OCI-LY7 (cell line): Measurements from ENCODE around the gene PGC. TPM values are rescaled to one million over a fixed set of nuclear protein-coding genes. Genes with fewer than 3 reads are reported as not detected.

ENCODE experiments used
- BruUV-seq: library from RNA; stranded (reverse); fragments of 400-500 nt; replicated peaks from 2 replicates; lab custom pipeline; 2021; lab: Mats Ljungman, UMichigan
- CTCF ChIA-PET: fragments of 300-600 bp; sonication (Branson Sonifier 250); formaldehyde crosslinking; loops from one replicate; lab custom pipeline; 2022; ENCODE audit warnings: antibody characterized with exemption; ENCODE audit not compliant: unreplicated experiment; lab: Charles Lee
- POLR2A ChIA-PET: fragments of 300-600 bp; sonication (Branson Sonifier 250); formaldehyde crosslinking; loops from one replicate; lab custom pipeline; 2022; ENCODE audit warnings: antibody characterized with exemption; lab: Charles Lee
- DNase-seq: peaks from one replicate; pipeline ENCODE4 v3.0.0-alpha.2; 2015; ENCODE audit warnings: low spot score
- H2AFZ ChIP-seq: fragments of 200-600 bp; sonication (generic), shearing (Covaris generic); 2 replicates; pipeline ENCODE4 v1.6.1; 2014; ENCODE audit warnings: mild to moderate bottlenecking, antibody characterized with exemption, low read length, moderate library complexity
- H3K27ac ChIP-seq: fragments of 200-600 bp; sonication (generic); 2 replicates; pipeline ENCODE4 v1.5.1; 2014; ENCODE audit warnings: mixed run types, low read depth, mild to moderate bottlenecking, moderate library complexity, low read length, inconsistent platforms; ENCODE audit not compliant: poor library complexity, severe bottlenecking
- H3K36me3 ChIP-seq: fragments of 200-600 bp; sonication (generic); 2 replicates; pipeline ENCODE4 v1.6.1; 2014; ENCODE audit warnings: mild to moderate bottlenecking, antibody characterized with exemption, low read length, moderate library complexity, mixed read lengths; ENCODE audit not compliant: insufficient read depth
- H3K4me1 ChIP-seq: fragments of 200-600 bp; sonication (generic); 2 replicates; pipeline ENCODE4 v1.5.1; 2014; ENCODE audit warnings: mild to moderate bottlenecking, low read length; ENCODE audit not compliant: insufficient read depth, poor library complexity, severe bottlenecking
- H3K4me2 ChIP-seq: fragments of 200-600 bp; sonication (generic); 2 replicates; pipeline ENCODE4 v1.6.1; 2014; ENCODE audit warnings: mild to moderate bottlenecking, low read length
- H3K4me3 ChIP-seq: fragments of 200-600 bp; sonication (generic); 2 replicates; pipeline ENCODE4 v1.5.1; 2014; ENCODE audit warnings: mild to moderate bottlenecking, low read depth, low read length; ENCODE audit not compliant: poor library complexity, severe bottlenecking
- H3K79me2 ChIP-seq: fragments of 200-600 bp; sonication (generic); 2 replicates; pipeline ENCODE4 v1.6.1; 2016; ENCODE audit warnings: low read depth, mild to moderate bottlenecking, low read length, moderate library complexity, mixed read lengths; ENCODE audit not compliant: insufficient read depth
- H3K9me2 ChIP-seq: fragments of 200-600 bp; sonication (generic); 2 replicates; pipeline ENCODE4 v1.6.1; 2016; ENCODE audit warnings: mild to moderate bottlenecking, low read length, mixed read lengths; ENCODE audit not compliant: insufficient read depth
- H3K9me3 ChIP-seq: fragments of 200-600 bp; sonication (generic); 2 replicates; pipeline ENCODE4 v1.6.1; 2014; ENCODE audit warnings: mild to moderate bottlenecking, mixed run types, low read length, mixed read lengths
- H4K20me1 ChIP-seq: fragments of 200-600 bp; sonication (generic); 2 replicates; pipeline ENCODE4 v1.6.1; 2014; ENCODE audit warnings: mild to moderate bottlenecking, antibody characterized with exemption, low read length, moderate library complexity, mixed read lengths; ENCODE audit not compliant: insufficient read depth
- CTCF ChIP-seq: fragments of 200-600 bp; sonication (generic); conservative IDR thresholded peaks from 2 replicates; pipeline ENCODE4 v1.5.1; 2014; ENCODE audit warnings: mild to moderate bottlenecking, antibody characterized with exemption, low read length, moderate library complexity, mixed read lengths
- EZH2phosphoT487 ChIP-seq: fragments of 200-600 bp; sonication (generic); IDR thresholded peaks from 2 replicates; pipeline ENCODE4 v1.6.1; 2018; ENCODE audit warnings: low read depth, borderline replicate concordance, mild to moderate bottlenecking, mixed run types, antibody characterized with exemption, low read length, moderate library complexity, mixed read lengths
- intact Hi-C: fragments of 100-400 bp; cut with micrococcal nuclease; formaldehyde crosslinking; loops from one replicate; pipeline ENCODE4 v1.10.0; 2022; ENCODE audit not compliant: unreplicated experiment
- total RNA-seq, 2 experiments: library from RNA; depleted of rRNA in 1 of 2; stranded (reverse); fragments of >200 nt in 1 of 2; shearing (Covaris generic) in 1 of 2; gene quantifications; 2 replicates each; pipeline ENCODE4 v1.2.3, GENCODE V29; 2014 to 2022

Gene PGC
- total RNA-seq, 2 experiments from 2014 or later: not detected

- Histone ChIP-seq H2AFZ (no peak overlapping the region), H3K79me2 (peaks cover 34% of the 10 kb centered on the region; the same call in 1 of the 2 replicates), H3K4me3 (peak overlapping the region; percentile 86), H3K9me2 (no peaks in the 10 kb centered on the region), H3K4me1 (peaks cover 34% of the 10 kb centered on the region), H4K20me1 (peaks cover 4% of the 10 kb centered on the region; the same call in 1 of the 2 replicates), H3K9me3 (no peaks in the 10 kb centered on the region), H3K27ac (no peak overlapping the region), H3K4me2 (peak overlapping the region; percentile 65), H3K36me3 (peaks cover 51% of the 10 kb centered on the region)
- intact Hi-C loops: loop anchor here (10.0 kb wide), 1 partner anchor 665 kb away; the partner anchor contains the start of gene TRERF1
- BruUV-seq: TSS peak; percentile 77
- POLR2A ChIA-PET: no interaction called here
- TF ChIP-seq CTCF (no peak), EZH2phosphoT487 (no peak)
- DNase-seq: no peak
- CTCF ChIA-PET: no interaction called here
Measured at GRCh38 chr6:41789390-41789724, 42.2 kb upstream of the PGC start.

GRCh38 chr6:41787219-41787917 lies 40.2 kb upstream of the PGC start, which contains the start of gene TOMM6:
Gene TOMM6, plus strand, starts transcription at chr6:41787694. Its CDS starts 4 bp downstream, at chr6:41787698.
- H3K27ac ChIP-seq: peak within 1 kb of the TSS; percentile 81
- H4K20me1 ChIP-seq: peaks cover 4% of the 10 kb centered on the region; the same call in 1 of the 2 replicates
- no TSS peak for BruUV-seq
- H3K36me3 ChIP-seq: peaks cover 36% of the 10 kb centered on the region
- POLR2A ChIA-PET: interaction anchor here (0.5 to 2.8 kb wide), 8 partner anchors 14 to 301 kb away, joined by 3 to 11 read pairs (median 4); partner anchors contain the start of genes BYSL, CCND3, MED20 and TAF8
- peaks cover 39% of the 10 kb centered on the region for H3K4me1 ChIP-seq
- CTCF ChIA-PET: interaction anchor here (0.8 to 1.4 kb wide), 3 partner anchors 71 to 254 kb away, joined by 3 to 5 read pairs (median 4); partner anchors contain the start of gene BYSL
- no peaks in the 10 kb centered on the region for H3K9me3 ChIP-seq
- H3K9me2 ChIP-seq: no peaks in the 10 kb centered on the region
- peaks cover 34% of the 10 kb centered on the region; the same call in 1 of the 2 replicates for H3K79me2 ChIP-seq
- peak within 1 kb of the TSS; percentile 91 for H3K4me2 ChIP-seq
- DNase-seq: peak; percentile 97
- H2AFZ ChIP-seq: peak within 1 kb of the TSS; percentile 57
- intact Hi-C loops: loop anchor here (1.0 to 10.0 kb wide), 5 partner anchors 108 to 667 kb away; partner anchors contain the start of genes BYSL, CCND3, MED20 and TRERF1
- TF ChIP-seq EZH2phosphoT487 (no peak), CTCF (peak; percentile 81)
- H3K4me3 ChIP-seq: peak within 1 kb of the TSS; percentile 86
